OCI-LY1 (cell line): ENCODE measurements around the gene MN1.

Source experiments
- H2AFZ ChIP-seq: fragments of 200-600 bp; sonication (generic), shearing (Covaris generic); 2 replicates; pipeline ENCODE4 v1.6.0; 2014; ENCODE audit warnings: antibody characterized with exemption, mild to moderate bottlenecking, low read length
- H3F3A ChIP-seq: fragments of 200-600 bp; sonication (generic), shearing (Covaris generic); 2 replicates; pipeline ENCODE4 v1.6.0; 2014; ENCODE audit warnings: mild to moderate bottlenecking, antibody characterized with exemption, low read length, moderate library complexity; ENCODE audit not compliant: insufficient read depth
- H3K27ac ChIP-seq: fragments of 200-600 bp; sonication (generic); 2 replicates; pipeline ENCODE4 v1.5.1; 2014; ENCODE audit warnings: low read length, mixed run types, mild to moderate bottlenecking, low read depth; ENCODE audit not compliant: poor library complexity, severe bottlenecking
- H3K27me3 ChIP-seq: fragments of 200-600 bp; sonication (generic); 2 replicates; pipeline ENCODE4 v1.6.0; 2014; ENCODE audit warnings: antibody characterized with exemption, mild to moderate bottlenecking, low read length, moderate library complexity; ENCODE audit not compliant: insufficient read depth
- H3K36me3 ChIP-seq: fragments of 200-600 bp; sonication (generic); 2 replicates; pipeline ENCODE4 v1.6.1; 2014; ENCODE audit warnings: mild to moderate bottlenecking, antibody characterized with exemption, low read length, moderate library complexity, mixed read lengths; ENCODE audit not compliant: insufficient read depth
- H3K4me1 ChIP-seq: fragments of 200-600 bp; sonication (generic); 2 replicates; pipeline ENCODE4 v1.5.1; 2014; ENCODE audit warnings: mild to moderate bottlenecking, low read length, moderate library complexity; ENCODE audit not compliant: insufficient read depth, severe bottlenecking
- H3K4me2 ChIP-seq: fragments of 200-600 bp; sonication (generic), shearing (Covaris generic); 2 replicates; pipeline ENCODE4 v1.6.1; 2014; ENCODE audit warnings: low read length
- H3K4me3 ChIP-seq: fragments of 200-600 bp; sonication (generic); 2 replicates; pipeline ENCODE4 v1.5.1; 2014; ENCODE audit warnings: low read length, low read depth, mild to moderate bottlenecking, mixed read lengths; ENCODE audit not compliant: poor library complexity, severe bottlenecking
- H3K79me2 ChIP-seq: fragments of 200-600 bp; shearing (Covaris generic); 2 replicates; pipeline ENCODE4 v1.6.1; 2016; ENCODE audit warnings: mixed run types, low read length, mixed read lengths; ENCODE audit not compliant: insufficient read depth
- H3K9ac ChIP-seq: fragments of 200-600 bp; sonication (generic), shearing (Covaris generic); 2 replicates; pipeline ENCODE4 v1.6.1; 2014; ENCODE audit warnings: mild to moderate bottlenecking, low read length, mixed read lengths
- H3K9me2 ChIP-seq: fragments of 200-600 bp; sonication (generic), shearing (Covaris generic); 2 replicates; pipeline ENCODE4 v1.6.1; 2014; ENCODE audit warnings: low read depth, mild to moderate bottlenecking, low read length, mixed read lengths
- H3K9me3 ChIP-seq: fragments of 200-600 bp; shearing (Covaris generic); 2 replicates; pipeline ENCODE4 v1.6.1; 2014; ENCODE audit warnings: low read length, mixed read lengths
- H4K20me1 ChIP-seq: fragments of 200-600 bp; sonication (generic), shearing (Covaris generic); 2 replicates; pipeline ENCODE4 v1.6.0; 2016; ENCODE audit warnings: mild to moderate bottlenecking, low read length; ENCODE audit not compliant: insufficient read depth
- EZH2 ChIP-seq: fragments of 200-600 bp; sonication (generic), shearing (Covaris generic); IDR thresholded peaks from 2 replicates; pipeline ENCODE4 v1.8.0; 2017; ENCODE audit warnings: borderline replicate concordance, mixed run types, mild to moderate bottlenecking, antibody characterized with exemption, low read length, moderate library complexity, mixed read lengths
- TF ChIP-seq, protein P1 (sequence below): fragments of 200-600 bp; sonication (generic), shearing (Covaris generic); IDR thresholded peaks from 2 replicates; pipeline ENCODE4 v1.5.1; 2017; ENCODE audit warnings: mild to moderate bottlenecking, antibody characterized with exemption, low read length, moderate library complexity, mixed read lengths

Gene MN1

DNA sequence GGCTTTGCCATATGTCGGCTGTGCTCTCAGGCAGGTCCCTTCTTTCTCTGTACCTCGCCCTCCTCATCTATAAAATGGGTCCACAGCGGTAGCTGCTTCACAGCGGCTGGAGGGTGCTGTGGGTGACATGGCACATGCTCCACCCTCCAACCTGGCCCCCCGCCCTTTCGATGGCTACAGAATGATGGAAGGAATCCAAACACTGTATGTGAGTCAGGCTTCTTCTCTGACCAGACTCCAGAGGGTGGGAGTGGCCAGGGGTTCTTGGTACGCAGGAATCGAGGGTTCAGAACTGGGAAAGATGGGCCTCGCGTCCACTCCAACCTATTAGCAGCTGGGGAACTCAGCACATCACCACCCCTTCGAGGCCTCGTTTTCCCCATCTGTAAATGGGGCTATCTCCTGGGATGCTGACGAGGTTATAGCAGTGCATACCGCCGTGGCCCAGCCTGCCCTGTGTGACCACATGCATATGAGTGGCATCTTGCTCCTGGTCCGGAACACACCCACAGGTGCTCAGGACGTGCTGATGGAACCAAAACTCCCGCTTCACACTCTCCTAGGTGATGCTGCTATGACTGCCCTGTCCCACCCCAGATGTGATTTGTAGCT is 26.4 kb downstream of the MN1 start:
- TF ChIP-seq, protein P1, sequence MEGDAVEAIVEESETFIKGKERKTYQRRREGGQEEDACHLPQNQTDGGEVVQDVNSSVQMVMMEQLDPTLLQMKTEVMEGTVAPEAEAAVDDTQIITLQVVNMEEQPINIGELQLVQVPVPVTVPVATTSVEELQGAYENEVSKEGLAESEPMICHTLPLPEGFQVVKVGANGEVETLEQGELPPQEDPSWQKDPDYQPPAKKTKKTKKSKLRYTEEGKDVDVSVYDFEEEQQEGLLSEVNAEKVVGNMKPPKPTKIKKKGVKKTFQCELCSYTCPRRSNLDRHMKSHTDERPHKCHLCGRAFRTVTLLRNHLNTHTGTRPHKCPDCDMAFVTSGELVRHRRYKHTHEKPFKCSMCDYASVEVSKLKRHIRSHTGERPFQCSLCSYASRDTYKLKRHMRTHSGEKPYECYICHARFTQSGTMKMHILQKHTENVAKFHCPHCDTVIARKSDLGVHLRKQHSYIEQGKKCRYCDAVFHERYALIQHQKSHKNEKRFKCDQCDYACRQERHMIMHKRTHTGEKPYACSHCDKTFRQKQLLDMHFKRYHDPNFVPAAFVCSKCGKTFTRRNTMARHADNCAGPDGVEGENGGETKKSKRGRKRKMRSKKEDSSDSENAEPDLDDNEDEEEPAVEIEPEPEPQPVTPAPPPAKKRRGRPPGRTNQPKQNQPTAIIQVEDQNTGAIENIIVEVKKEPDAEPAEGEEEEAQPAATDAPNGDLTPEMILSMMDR, result no peak
- no peak for TF ChIP-seq EZH2
- H3K27ac ChIP-seq, result no peak overlapping the region
- no peaks in the 10 kb centered on the region for H4K20me1 ChIP-seq
- H3K9ac ChIP-seq, result no peak overlapping the region
- no peak overlapping the region for H3K4me2 ChIP-seq
- no peak overlapping the region for H3K4me3 ChIP-seq
- no peaks in the 10 kb centered on the region for H3K79me2 ChIP-seq
- no peaks in the 10 kb centered on the region for H3K9me3 ChIP-seq
- H3F3A ChIP-seq, result no peaks in the 10 kb centered on the region
- peaks cover 5% of the 10 kb centered on the region; the same call in 1 of the 2 replicates for H3K27me3 ChIP-seq
- no peaks in the 10 kb centered on the region for H3K4me1 ChIP-seq
- no peak overlapping the region for H2AFZ ChIP-seq
- no peaks in the 10 kb centered on the region for H3K9me2 ChIP-seq
- no peaks in the 10 kb centered on the region for H3K36me3 ChIP-seq

DNA sequence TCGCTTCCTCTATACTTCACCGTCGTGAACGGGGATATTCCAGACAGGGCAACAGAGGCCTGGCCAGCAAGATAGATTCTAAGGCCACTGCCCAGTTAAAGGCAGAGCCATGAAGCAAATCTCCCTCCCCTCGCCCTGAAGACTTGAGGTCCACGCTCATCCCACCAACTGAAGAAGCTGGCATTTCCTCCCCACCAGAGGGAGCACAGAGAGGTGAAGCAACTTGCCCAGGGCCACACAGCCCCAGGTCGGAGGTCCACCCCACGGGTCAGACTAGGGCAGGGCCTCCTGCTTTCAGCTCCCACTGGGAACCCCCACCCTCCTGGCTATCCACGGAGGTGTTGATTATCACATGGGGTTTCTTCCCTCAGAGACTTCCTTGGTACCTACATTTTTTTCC is 27.4 kb downstream of the MN1 start:
- H3K9me2 ChIP-seq, result no peaks in the 10 kb centered on the region
- no peaks in the 10 kb centered on the region for H3K4me1 ChIP-seq
- no peaks in the 10 kb centered on the region for H3F3A ChIP-seq
- H3K79me2 ChIP-seq, result no peaks in the 10 kb centered on the region
- no peak overlapping the region for H3K4me2 ChIP-seq
- TF ChIP-seq, protein P1, result no peak
- no peak for TF ChIP-seq EZH2
- H3K4me3 ChIP-seq, result no peak overlapping the region
- no peaks in the 10 kb centered on the region for H3K36me3 ChIP-seq
- no peaks in the 10 kb centered on the region for H3K9me3 ChIP-seq
- no peak overlapping the region for H2AFZ ChIP-seq
- peaks cover 5% of the 10 kb centered on the region; the same call in 1 of the 2 replicates for H3K27me3 ChIP-seq
- no peak overlapping the region for H3K27ac ChIP-seq
- no peak overlapping the region for H3K9ac ChIP-seq
- H4K20me1 ChIP-seq, result no peaks in the 10 kb centered on the region

DNA sequence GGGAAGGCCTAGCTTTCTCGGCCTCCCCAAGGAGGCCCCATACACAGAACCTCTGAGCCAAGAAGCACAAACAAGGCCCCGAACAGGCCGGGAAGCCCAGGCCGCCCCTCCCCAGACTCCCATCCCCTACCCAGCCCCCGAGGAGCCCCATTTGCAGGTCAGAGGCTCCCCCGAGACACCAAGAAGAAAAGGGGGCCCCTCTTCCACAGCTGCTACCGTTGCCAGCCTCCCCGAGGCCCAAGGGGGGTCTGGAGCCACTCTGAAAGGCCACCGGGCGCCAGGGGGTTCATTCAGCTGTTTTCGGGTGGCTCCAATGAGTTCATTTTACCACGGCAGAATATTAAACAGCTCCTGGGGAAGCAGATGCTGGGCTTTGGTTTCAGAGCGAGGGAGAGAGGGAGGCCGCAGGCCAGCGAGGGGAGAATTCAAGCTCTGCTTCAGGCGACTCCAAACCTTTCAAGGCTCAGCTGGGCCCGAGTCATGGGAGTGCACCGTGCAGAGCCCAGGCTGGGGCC is 28.5 kb downstream of the MN1 start:
- H3K79me2 ChIP-seq, result no peaks in the 10 kb centered on the region
- H3K9me3 ChIP-seq, result no peaks in the 10 kb centered on the region
- no peaks in the 10 kb centered on the region for H3K4me1 ChIP-seq
- no peak overlapping the region for H3K27ac ChIP-seq
- H4K20me1 ChIP-seq, result no peaks in the 10 kb centered on the region
- no peak overlapping the region for H2AFZ ChIP-seq
- no peak overlapping the region for H3K9ac ChIP-seq
- H3K27me3 ChIP-seq, result peaks cover 5% of the 10 kb centered on the region; the same call in 1 of the 2 replicates
- no peak overlapping the region for H3K4me2 ChIP-seq
- no peaks in the 10 kb centered on the region for H3K9me2 ChIP-seq
- H3F3A ChIP-seq, result no peaks in the 10 kb centered on the region
- no peak overlapping the region for H3K4me3 ChIP-seq
- TF ChIP-seq EZH2, result no peak
- TF ChIP-seq, protein P1, result no peak
- no peaks in the 10 kb centered on the region for H3K36me3 ChIP-seq
